CD4-positive, alpha-beta T cell treated with Interleukin-17A for 4 hours (primary cell): Measurements from ENCODE around the gene GMCL1.
A peak's percentile ranks its signal among the peaks of the same experiment; 100 is the strongest.
"Not testable (repeated sequence)": the region's sequence is repeated elsewhere in the genome, so short reads cannot be mapped to it uniquely, and the experiment has no call there.

Experiments
- DNase-seq: peaks from one replicate; pipeline ENCODE4 v3.0.0-alpha.2; 2020; ENCODE audit warnings: mixed read lengths

GMCL1 gene, protein sequence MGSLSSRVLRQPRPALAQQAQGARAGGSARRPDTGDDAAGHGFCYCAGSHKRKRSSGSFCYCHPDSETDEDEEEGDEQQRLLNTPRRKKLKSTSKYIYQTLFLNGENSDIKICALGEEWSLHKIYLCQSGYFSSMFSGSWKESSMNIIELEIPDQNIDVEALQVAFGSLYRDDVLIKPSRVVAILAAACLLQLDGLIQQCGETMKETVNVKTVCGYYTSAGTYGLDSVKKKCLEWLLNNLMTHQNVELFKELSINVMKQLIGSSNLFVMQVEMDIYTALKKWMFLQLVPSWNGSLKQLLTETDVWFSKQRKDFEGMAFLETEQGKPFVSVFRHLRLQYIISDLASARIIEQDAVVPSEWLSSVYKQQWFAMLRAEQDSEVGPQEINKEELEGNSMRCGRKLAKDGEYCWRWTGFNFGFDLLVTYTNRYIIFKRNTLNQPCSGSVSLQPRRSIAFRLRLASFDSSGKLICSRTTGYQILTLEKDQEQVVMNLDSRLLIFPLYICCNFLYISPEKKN

DNA sequence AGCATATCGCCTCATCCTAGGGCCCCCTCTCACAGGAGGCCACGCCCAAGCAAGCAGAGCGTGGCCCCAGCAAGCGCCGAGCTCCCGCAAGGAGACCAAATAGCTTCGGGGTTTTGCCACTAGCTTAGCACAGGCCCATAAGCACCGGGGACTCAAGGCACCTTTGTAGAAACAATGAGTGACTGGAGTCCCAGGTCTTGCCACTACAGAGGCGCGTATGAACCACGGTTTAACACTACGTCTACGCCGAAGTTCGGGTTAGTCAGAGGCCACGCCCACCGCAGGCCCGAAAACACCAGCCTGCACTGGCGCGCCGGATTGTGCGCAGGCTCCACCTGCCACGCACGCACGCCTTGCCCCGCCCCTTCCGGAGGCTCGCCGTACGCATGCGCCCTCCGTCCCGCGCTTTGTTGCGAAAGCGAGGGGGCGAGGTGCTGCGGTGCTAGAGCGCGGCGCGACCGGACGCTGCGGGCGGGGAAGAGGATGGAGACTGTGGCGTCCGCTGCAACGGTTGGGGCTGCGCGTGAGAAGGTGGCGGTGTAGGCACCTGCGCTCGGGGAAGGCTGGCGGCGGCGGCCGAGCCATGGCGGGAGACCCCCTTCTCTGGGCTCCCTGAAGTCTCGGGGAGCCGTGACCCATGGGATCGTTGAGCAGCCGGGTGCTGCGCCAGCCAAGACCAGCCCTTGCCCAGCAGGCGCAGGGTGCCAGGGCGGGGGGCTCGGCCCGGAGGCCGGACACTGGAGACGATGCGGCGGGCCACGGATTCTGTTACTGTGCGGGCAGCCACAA is at the start of gene GMCL1:
GMCL1 (plus strand) TSS at position 405 of the 789 bp plus-strand sequence; CDS start at position 638, 233 bp downstream.
- DNase-seq: peak; percentile 99

GRCh38 chr2:69780921-69781320 is 48.5 kb upstream of the GMCL1 start:
- DNase-seq: no peak

GRCh38 chr2:69781321-69782248 is 47.9 kb upstream of the GMCL1 start:
- no peak for DNase-seq

GRCh38 chr2:69784228-69784627 is 45.2 kb upstream of the GMCL1 start:
- DNase-seq: no peak

GRCh38 chr2:69785358-69785757 is 44.1 kb upstream of the GMCL1 start:
- no peak for DNase-seq

- no peak for DNase-seq
Measured at GRCh38 chr2:69786052-69786560, 43.4 kb upstream of the GMCL1 start.

- no peak for DNase-seq
Measured at GRCh38 chr2:69789175-69789721, 40.2 kb upstream of the GMCL1 start.

DNA sequence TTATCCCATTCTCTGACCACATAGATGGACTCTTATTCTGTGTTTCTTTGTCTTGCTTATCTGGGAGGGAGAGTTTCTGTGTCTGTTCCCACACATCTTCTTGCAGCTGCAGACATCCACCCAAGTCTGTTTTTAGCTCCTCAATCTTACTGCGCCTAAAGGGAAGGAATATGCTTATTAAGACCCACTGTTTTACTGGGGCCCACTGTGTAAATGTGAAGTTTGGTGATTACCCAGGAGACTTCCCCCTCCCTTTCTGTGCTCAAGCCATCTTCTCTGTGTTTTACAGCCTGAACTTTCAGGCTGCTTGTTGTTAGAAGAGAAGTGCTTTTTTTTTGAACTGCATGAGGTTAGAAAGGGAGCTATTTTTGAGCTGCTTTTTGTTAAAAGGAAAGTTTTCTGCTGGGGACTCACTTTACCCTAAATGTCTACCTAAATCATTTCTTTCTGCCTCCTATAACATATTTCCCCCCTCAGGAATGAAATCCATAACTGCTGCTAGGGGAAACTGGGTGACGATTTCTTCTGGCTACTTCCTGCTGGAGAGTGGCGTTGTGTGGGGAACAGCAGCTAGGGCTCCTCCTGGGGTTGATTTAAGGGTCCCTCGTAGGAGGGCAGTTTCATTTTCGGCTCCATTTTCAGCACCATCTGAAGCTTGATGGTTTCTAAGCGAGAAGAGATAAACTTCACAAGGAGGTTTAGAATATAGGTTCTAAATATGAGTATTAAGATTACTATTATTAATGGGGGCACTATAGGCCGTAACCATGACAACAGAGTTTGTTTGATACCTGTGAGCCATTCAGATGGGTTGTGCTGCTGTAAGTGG is 39.5 kb upstream of the GMCL1 start:
- no peak for DNase-seq

- no peak for DNase-seq
Measured at GRCh38 chr2:69790601-69790959, 38.9 kb upstream of the GMCL1 start.

DNA sequence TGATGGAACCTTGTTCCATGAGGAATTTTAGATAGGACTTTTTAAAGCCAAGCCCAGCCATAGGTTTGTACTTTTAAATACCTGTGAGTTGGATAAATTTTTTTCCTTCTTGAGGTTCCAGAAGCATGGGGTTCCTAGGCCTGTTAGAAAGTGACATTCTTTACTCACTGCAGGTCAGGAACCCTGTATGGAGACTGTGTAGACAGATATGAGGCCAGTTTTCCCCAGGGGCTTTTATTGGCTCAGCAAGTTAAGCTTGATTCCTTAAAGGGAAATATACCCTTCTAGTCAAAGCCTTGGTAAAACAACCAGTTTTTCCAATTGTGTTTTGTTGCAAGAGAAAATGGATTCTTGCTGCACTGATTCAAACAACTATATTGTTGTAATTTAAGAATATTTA is 38.4 kb upstream of the GMCL1 start:
- DNase-seq: no peak

- no peak for DNase-seq
Measured at GRCh38 chr2:69796174-69796573, 33.3 kb upstream of the GMCL1 start.

DNA sequence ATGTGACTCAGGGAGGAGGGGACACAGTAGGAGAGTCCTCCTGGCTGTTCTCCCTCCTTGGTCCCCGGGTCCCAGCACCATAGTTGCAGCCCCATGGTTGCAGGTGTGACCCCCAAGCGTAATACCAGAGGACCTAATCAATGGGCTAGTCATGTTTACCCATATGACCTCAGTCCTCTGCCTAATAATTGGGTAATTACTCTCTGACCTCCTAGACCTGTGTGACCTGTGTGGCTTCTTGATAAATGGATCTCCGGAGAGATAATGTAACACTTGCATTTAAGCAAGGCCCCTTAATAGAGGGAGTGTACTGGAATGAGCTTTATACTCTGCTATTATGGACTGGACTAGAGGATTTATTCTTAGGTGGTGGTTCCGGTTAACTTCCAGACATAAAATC is 32.2 kb upstream of the GMCL1 start:
- no peak for DNase-seq

- DNase-seq: no peak
Measured at GRCh38 chr2:69797836-69798289, 31.6 kb upstream of the GMCL1 start.

DNA sequence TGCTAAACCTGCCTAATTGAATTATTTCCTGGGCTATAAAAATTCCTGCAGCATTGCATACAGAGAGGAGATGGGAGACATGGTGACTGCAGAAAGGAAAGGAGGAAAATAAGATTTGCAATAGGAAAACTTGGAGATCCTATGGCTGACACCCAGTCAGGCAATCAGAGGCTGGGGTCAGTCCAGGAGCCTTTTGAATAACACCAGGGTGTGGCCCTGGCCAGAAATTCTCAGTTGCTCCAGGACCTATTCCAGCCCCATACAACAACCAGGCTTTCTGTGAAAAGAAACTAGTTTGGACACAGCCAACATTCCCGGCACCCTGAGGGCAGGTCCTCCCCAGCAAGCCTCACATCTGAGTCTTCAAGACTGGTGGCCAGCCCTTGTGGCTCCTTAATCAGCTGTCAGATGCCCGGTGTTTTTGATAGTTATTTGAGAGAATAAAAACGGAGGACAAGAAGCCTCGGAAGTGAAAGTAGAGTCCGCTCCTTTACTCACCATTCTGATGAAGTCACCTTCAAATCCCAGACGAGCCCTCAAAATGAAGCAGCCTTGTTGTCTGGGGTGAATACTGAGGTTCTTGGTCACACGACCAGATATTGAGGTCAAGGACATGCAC is 31.1 kb upstream of the GMCL1 start:
- DNase-seq: no peak

DNA sequence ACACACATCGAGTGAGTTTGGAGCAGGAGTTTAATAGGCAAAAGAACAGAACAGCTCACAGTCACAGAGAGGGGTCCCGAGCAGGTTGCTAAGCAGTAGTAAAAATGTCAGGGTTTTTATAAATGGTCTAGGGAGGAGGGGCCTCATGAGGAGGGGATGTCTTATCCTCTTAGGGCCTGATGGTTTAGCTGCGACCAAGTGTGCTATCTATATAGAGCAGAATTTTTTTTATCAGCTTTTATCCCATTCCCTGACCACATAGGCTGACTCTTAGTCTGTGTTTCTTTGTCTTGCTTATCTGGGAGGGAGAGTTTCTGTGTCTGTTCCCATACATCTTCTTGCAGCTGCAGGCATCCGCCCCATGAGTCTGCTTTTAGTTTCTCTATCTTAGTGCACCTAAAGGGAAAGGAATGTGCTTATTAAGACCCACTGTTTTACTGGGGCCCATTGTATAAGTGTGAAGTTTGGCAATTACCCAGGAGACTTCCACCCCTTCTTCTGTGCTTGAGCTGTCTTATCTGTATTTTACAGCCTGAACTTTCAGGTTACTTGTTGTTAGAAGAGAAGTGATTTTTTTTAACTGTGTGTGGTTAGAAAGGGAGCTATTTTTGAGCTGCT is 30.4 kb upstream of the GMCL1 start:
- no peak for DNase-seq

- DNase-seq: no peak
Measured at GRCh38 chr2:69801745-69802290, 27.6 kb upstream of the GMCL1 start.

DNA sequence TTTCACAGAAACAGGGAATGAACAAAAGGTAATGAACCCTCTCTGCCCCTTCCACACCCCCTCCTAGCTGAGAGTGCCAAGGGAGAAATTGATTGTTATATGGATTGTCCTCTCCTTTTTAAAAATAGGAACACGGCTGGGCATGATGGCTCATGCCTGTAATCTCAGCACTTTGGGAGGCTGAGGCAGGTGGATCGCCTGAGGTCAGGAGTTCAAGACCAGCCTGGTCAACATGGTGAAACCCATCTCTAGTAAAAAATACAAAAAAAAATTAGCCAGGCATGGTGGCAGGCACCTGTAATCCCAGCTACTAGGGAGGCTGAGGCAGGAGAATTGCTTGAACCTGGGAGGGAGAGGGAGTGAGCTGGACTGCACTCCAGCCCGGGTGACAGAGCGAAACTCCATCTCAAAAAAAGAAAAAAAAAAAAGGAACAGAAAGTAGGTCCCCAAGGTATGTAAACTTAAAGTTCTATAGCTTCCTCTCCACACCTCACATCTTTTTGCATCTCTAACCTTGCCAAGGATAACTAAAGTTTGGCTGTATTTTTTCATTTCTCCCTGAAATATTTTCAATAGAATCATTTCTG is 26.6 kb upstream of the GMCL1 start:
- not testable (repeated sequence) for DNase-seq

DNA sequence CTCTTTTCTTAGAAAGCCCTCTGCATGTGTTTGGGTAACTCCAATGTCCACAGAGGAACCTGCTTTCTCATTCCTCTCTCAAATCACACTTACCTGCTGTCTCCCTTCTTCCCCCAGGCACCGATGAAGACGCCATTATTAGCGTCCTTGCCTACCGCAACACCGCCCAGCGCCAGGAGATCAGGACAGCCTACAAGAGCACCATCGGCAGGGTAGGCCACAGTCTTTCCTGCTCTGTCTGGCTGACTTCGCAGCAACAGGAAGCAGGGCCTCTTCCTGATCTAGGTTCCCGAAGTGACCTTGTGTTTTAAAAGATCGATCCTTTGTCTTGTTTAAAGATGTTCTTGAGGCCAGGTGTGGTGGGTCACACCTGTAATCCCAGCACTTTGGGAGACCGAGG is 25.0 kb upstream of the GMCL1 start:
- DNase-seq: peak; percentile 41

- DNase-seq: no peak
Measured at GRCh38 chr2:69805887-69806286, 23.6 kb upstream of the GMCL1 start.
